ENCODE data around the gene SNX8.

Gene SNX8

DNA sequence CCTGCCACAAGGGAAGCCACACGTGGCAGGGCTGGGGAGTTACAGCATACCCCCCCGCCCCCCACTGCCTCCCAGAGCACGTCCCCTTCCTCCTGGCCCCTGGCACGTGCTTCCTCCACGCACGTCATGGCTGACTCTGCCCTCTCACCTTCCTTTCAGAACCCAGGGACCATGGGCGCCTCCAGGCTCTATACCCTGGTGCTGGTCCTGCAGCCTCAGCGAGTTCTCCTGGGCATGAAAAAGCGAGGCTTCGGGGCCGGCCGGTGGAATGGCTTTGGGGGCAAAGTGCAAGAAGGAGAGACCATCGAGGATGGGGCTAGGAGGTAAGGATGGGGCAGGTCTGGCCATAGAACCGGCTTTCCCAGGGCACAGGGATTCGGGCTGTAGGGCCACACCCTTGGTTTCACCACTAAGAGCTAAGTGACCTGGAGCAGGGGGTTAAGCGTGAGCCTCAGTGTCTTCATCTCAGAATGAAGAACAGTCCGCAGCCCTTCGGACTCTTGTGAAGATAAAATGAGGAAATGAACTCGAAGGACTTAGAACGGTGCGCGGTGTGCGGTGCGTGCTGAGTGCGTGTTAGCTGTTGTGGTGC lies 69.7 kb downstream of the SNX8 start:
- peaks cover 23% of the 10 kb centered on the region for H3K4me1 Mint-ChIP-seq
- DNase-seq (ENCODE audit: low spot score in 2 of 2): no peak

DNA sequence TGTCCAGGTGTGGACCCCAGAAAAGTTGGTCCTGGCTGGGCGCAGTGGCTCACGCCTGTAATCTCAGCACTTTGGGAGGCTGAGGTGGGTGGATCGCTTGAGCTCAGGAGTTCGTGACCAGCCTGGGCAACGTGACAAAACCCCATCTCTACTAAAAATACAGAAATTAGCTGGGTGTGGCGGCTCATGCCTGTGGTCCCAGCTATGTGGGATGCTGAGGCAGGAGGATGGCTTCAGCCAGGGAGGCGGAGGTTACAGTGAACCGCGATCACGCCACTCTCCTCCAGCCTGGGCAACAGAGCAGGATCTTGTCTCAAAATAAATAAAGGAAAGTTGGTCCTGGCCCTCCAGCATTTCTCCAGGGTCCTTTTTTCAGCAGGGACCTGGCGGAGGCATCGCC lies 70.8 kb downstream of the SNX8 start:
- no peak overlapping the region for H3K4me3 Mint-ChIP-seq
- no peaks in the 10 kb centered on the region for H3K27me3 Mint-ChIP-seq
- H3K4me1 Mint-ChIP-seq: peaks cover 18% of the 10 kb centered on the region
- no peak overlapping the region for H3K27ac Mint-ChIP-seq
- no peak for DNase-seq (ENCODE audit: low spot score in 2 of 2)
- peaks cover 3% of the 10 kb centered on the region for H3K36me3 Mint-ChIP-seq
- H3K9me3 Mint-ChIP-seq: no peaks in the 10 kb centered on the region
- ATAC-seq (ENCODE audit: low read depth): no peak

More for the DNA sequence above, 69.7 kb downstream of the SNX8 start:
- no peak overlapping the region for H3K27ac Mint-ChIP-seq
- no peaks in the 10 kb centered on the region for H3K27me3 Mint-ChIP-seq
- H3K9me3 Mint-ChIP-seq: no peaks in the 10 kb centered on the region
- no peak for ATAC-seq (ENCODE audit: low read depth)
- no peak overlapping the region for H3K4me3 Mint-ChIP-seq
- H3K36me3 Mint-ChIP-seq: peaks cover 1% of the 10 kb centered on the region

DNA sequence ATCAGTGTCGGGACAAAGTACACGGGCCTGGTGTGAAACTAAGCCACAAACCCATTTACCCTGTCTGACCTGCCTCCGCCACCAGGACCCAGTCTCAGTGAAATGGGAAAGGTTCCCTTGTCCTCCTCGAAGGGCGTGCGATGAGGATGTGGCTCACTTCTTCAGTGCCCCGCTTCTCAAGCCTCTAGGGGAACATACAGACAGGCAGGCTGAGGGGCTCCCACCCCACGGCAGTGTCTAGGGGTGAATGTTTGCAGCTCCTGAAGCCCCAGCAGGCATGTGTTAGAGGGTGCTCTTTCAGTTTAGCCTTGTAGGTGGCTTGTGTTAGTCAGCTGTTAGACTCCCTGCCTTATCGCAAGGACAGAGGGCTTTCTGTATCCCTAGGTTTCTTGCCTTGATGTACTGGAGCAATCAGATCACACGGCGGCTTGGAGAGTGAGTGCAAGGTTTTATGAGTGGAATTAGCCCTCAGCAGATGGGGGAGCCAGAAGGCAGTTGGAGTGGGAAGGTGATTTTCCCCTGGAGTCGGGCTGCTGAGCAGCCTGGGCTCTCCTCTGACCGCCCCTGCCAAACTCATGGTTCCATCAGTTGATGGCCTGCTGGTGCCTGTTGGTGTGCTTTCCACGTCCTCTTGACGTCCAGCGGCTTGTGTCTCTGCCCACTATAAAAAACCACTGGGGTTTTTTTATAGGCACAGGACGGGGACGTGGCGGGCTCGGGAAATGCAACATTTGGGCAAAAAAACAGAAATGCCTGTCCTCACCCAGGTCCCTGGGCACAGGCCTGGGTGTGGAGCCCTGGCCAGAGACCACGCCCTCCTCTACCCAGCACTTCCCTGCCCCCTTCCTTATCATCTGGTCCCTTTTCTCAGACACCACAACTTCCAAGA lies 71.5 kb downstream of the SNX8 start:
- Mint-ChIP-seq H3K27me3 (no peaks in the 10 kb centered on the region), H3K27ac (peak overlapping the region; percentile 97), H3K9me3 (no peaks in the 10 kb centered on the region), H3K4me1 (peaks cover 18% of the 10 kb centered on the region), H3K36me3 (peaks cover 3% of the 10 kb centered on the region), H3K4me3 (peak overlapping the region; percentile 91)
- DNase-seq (ENCODE audit: low spot score in 2 of 2): peak in 1 of 2 donors; percentile 23
- ATAC-seq (ENCODE audit: low read depth): peak; percentile 60

DNA sequence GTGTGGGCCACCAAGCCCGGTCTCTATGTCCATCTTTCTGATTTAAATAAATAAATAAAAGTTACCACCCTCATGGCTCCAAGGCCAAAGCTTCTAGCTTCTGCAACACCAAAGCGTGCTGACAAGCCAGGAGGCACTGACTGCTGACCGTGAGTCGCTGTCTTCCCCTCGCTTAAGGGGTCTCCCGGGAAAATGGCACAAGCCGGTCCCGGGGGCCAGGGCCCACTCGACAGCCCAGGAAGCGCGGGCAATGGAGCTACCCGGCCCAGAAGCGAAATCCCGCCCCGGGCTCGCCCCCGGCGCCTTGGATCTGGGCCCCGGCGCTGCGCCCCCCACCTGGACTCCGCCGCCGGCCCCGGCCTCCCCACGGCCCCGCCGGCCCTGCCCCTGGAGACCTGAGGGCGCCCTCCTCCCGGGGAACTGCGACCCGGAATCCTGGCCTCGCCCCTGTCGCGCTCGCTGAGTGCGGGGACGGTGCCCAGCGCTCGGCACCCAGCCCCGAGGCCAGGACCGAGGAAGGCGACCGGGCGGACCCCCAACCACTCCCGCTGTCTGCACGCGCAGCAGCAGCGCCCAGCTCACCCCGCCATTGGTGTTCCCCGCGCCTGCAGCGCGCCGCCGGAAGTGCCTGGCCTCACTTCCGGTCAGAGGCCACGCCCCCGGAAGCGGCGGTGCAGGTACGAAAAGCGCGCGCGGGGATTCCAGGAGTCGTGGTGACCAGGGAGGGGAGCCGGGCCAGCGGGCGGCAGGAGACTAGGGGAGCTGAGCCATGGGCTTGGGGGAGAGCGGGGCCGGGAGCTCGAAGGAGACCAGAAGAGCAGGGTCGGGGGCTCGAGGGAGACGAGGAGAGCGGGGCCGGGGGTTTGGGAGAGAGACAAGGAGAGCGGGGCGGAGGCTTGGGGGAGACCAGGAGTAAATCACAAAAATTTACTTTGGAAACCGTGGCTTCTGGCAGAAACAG lies 72.4 kb downstream of the SNX8 start, which contains the start of the genes MRM2 and NUDT1:
Gene MRM2 (minus strand): TSS at position 626 of the 961 bp plus-strand sequence. CDS start 36 bp downstream, at position 590.
Gene NUDT1 (plus strand): TSS at position 647 of the 961 bp plus-strand sequence. CDS start 2,349 bp downstream, outside the sequence.
- peaks cover 4% of the 10 kb centered on the region for H3K36me3 Mint-ChIP-seq
- DNase-seq (ENCODE audit: low spot score in 2 of 2) (peak in 1 of 2 donors; percentile 51), ATAC-seq (ENCODE audit: low read depth) (no peak)
- peaks cover 23% of the 10 kb centered on the region for H3K4me1 Mint-ChIP-seq
- peak within 1 kb of the TSS; percentile 97 for H3K27ac Mint-ChIP-seq
- H3K27me3 Mint-ChIP-seq: no peaks in the 10 kb centered on the region
- H3K9me3 Mint-ChIP-seq: peaks cover 1% of the 10 kb centered on the region
- peak within 1 kb of the TSS; percentile 91 for H3K4me3 Mint-ChIP-seq

DNA sequence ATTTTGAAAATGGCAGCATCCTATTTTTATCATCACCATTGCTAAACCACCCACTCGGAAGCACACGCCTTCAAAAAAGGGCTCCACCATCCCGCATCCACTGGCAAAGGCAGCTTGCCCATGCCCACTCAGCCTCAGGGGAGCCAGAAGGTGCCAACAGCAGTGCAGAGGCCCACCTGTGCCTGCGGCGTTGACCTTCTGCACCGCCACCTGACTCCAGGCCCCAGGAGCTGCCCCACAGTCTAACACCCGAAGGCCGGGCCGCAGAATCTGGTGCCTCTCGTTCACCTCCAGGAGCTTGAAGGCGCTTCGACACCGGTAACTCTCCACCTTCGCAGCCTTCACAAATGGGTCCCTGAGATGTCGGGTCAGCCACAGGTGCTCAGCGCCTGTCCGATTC lies 75.0 kb downstream of the SNX8 start:
- no peak for ATAC-seq (ENCODE audit: low read depth)
- Mint-ChIP-seq H3K4me3 (peak overlapping the region; percentile 27), H3K27me3 (no peaks in the 10 kb centered on the region), H3K9me3 (peaks cover 1% of the 10 kb centered on the region), H3K4me1 (peaks cover 21% of the 10 kb centered on the region), H3K27ac (no peak overlapping the region), H3K36me3 (peaks cover 12% of the 10 kb centered on the region)
- DNase-seq (ENCODE audit: low spot score in 2 of 2): no peak

DNA sequence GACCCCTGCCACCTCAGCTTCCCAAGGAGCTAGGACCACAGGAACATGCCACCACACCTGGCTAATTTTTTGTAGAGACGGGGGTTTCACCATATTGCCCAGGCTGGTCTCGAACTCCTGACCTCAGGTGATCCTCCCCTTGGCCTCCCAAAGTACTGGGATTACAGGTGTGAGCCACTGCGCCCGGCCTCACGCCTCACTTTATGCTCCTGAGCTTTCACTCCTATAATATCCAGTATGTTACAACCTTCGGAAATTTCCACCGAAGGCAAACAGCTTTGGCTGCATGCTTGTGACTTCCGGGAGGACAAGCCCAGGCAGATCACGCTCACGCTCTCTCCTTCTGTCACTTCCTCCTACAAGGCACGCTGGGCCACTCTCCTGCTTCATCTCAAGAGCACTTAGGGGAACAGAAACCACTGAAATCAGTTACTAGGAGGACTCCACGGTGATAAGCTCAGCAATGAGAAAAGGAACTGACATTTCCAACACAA lies 77.1 kb downstream of the SNX8 start:
- Mint-ChIP-seq H3K4me3 (peak overlapping the region; percentile 78), H3K27me3 (no peaks in the 10 kb centered on the region), H3K4me1 (peaks cover 21% of the 10 kb centered on the region)

DNA sequence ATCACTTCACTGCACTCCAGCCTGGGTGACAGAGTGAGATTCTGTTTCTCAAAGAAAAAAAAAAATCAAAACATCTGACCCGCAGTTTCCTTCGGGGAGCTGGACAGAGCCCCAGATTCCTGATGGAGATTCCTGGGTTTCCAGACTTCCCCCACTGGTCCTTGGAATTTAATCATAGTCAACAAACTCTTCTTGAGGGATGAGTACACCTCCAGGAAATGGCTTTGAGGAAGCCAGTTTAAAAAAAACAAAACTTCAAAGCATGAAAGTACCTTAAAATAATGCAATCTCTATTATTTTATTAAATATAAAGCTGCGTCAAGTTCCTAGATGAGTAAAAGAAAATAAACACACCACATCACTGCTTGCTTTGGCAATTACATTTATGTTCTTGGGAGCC lies 80.3 kb downstream of the SNX8 start:
- no peak for ATAC-seq (ENCODE audit: low read depth)

More for the DNA sequence above, 77.1 kb downstream of the SNX8 start:
- ATAC-seq (ENCODE audit: low read depth) (peak; percentile 90), DNase-seq (ENCODE audit: low spot score in 2 of 2) (peak; percentile 57 to 79)
- Mint-ChIP-seq H3K36me3 (peaks cover 12% of the 10 kb centered on the region), H3K27ac (peak overlapping the region; percentile 95), H3K9me3 (peaks cover 1% of the 10 kb centered on the region)

DNA sequence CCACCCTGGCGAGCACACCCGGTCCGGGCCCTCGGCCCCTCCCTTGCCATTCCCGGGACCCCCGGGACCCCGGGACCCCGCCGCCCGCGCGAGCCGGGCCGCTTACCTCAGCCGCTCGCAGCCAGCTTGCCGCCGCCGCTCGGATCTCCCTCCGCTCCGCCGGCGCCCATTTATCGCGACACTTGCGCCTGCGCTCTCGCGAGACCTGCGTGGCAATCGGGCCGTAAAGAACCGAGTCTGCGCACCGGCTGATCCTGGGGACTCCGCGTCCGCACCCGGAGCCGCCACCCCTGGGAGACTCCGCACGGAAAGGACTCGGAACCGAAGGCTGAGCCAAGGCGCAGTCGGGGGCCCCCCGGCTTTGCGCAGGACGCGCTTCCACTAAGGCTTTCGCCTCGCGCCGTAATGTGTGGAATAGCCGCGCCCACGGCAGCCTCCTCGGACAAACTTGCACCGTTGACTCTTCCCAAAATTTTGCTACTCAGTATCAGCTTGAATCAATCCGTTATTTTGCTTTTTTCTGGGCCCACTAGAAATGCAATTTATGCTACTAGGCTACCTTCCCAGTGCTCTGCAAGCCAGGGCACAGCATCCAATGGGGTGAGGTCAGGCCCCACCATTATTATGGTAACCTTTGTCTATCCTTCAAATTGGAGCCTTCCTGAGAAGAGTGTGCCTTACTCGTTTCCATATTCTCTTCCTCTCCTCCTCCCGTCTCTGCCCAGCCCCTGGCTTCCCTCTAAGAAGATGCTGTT lies 81.3 kb downstream of the SNX8 start, which contains the start of gene MAD1L1:
Gene MAD1L1 (minus strand): TSS at position 180 of the 755 bp plus-strand sequence. CDS start 2,812 bp downstream, outside the sequence.
- Mint-ChIP-seq H3K4me1 (peaks cover 17% of the 10 kb centered on the region), H3K27ac (peak within 1 kb of the TSS; percentile 94), H3K4me3 (peak within 1 kb of the TSS; percentile 97), H3K36me3 (peaks cover 18% of the 10 kb centered on the region), H3K9me3 (peaks cover 1% of the 10 kb centered on the region), H3K27me3 (no peaks in the 10 kb centered on the region)
- DNase-seq (ENCODE audit: low spot score in 2 of 2) (peak; percentile 85 to 89), ATAC-seq (ENCODE audit: low read depth) (peak; percentile 68)

More for the DNA sequence above, 80.3 kb downstream of the SNX8 start:
- Mint-ChIP-seq H3K36me3 (peaks cover 17% of the 10 kb centered on the region), H3K4me3 (peak overlapping the region; percentile 32), H3K27me3 (no peaks in the 10 kb centered on the region), H3K27ac (no peak overlapping the region), H3K4me1 (peaks cover 17% of the 10 kb centered on the region), H3K9me3 (peaks cover 1% of the 10 kb centered on the region)
- DNase-seq (ENCODE audit: low spot score in 2 of 2): no peak

DNA sequence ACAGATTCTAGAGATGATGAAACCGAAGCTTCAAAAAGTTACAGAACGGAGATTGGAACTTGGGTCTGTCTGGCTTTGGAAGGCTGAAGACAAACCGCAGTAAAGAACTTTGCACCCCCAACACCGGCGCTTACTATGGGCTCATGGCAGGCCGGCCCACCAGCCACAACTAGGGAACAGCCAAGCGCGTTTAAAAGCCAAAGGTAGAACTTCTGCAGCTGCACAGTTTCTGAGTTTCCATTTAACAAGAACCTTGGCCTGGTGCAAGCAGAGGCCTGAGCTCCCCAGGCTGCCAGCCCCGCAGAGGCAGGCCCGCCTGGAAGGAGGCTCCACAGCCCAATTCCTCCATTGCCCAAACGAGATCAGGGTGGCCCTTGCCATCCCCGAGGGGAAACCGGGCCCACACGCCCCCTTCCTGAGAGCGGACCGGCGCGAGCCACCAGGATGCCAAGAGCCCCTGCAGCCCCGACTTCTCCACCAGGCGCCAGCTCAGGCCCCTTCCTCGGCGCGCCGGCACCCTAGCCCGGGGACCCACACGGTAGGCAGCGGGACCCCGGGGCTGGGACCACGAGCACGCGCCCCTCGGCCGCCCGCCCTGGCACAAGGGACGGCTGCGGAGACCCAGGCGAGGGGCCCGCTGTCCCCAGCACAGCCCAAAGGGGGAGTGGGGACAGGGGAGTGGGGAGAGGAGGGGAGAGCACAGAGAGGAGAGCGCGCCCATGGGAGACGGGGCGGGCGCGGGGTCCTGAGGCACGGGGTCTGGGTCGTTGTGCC lies 82.1 kb downstream of the SNX8 start:
- peaks cover 20% of the 10 kb centered on the region for H3K36me3 Mint-ChIP-seq
- no peaks in the 10 kb centered on the region for H3K27me3 Mint-ChIP-seq
- DNase-seq (ENCODE audit: low spot score in 2 of 2) (peak in 1 of 2 donors; percentile 52), ATAC-seq (ENCODE audit: low read depth) (peak; percentile 19)
- peak overlapping the region; percentile 88 for H3K4me3 Mint-ChIP-seq
- peak overlapping the region; percentile 94 for H3K27ac Mint-ChIP-seq
- H3K9me3 Mint-ChIP-seq: peaks cover under 1% of the 10 kb centered on the region
- peaks cover 13% of the 10 kb centered on the region for H3K4me1 Mint-ChIP-seq

DNA sequence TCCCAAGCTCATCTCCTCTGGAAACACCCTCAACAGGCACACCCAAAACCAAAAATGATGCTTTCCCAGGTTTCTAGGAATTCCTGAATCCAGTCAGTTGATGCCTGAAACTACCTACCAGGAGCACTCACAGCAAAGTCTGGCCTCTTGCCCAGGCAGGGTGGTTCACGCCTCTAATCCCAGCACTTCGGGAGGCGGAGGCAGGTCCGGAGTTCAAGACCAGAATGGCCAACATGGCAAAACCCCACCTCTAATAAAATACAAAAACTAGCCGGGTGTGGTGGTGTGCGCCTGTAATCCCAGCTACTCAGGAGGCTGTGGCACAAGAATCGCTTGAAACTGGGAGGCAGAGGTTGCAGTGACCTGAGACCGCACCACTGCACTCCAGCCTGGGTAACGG lies 83.4 kb downstream of the SNX8 start:
- no peak for DNase-seq (ENCODE audit: low spot score in 2 of 2)
- H3K27ac Mint-ChIP-seq: no peak overlapping the region
- H3K4me3 Mint-ChIP-seq: peak overlapping the region; percentile 32
- H3K36me3 Mint-ChIP-seq: peaks cover 23% of the 10 kb centered on the region
- no peaks in the 10 kb centered on the region for H3K9me3 Mint-ChIP-seq
- peaks cover 9% of the 10 kb centered on the region for H3K4me1 Mint-ChIP-seq
- no peak for ATAC-seq (ENCODE audit: low read depth)
- no peaks in the 10 kb centered on the region for H3K27me3 Mint-ChIP-seq

DNA sequence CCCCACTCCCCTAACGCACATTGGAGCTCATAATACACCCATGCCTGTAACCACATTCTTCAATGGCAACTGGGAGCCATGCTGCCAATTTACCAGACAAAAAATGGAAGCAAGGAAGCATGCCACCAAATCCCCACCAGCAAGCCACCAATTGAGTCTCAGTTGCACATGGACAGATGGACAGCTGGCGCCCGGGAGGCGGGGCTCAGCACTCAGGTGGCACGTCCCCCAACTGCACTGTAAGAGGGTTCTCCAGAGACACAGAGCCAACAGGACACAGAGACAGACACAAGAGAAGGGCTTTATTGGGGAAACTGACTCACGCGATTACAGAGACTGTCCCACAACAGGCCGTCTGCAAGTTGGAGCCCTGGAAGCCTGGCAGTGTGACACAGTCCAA lies 84.0 kb downstream of the SNX8 start:
- DNase-seq (ENCODE audit: low spot score in 2 of 2) (no peak), ATAC-seq (ENCODE audit: low read depth) (no peak)
- H3K36me3 Mint-ChIP-seq: peaks cover 23% of the 10 kb centered on the region
- no peak overlapping the region for H3K27ac Mint-ChIP-seq
- H3K27me3 Mint-ChIP-seq: no peaks in the 10 kb centered on the region
- no peaks in the 10 kb centered on the region for H3K9me3 Mint-ChIP-seq
- H3K4me1 Mint-ChIP-seq: peaks cover 9% of the 10 kb centered on the region
- peak overlapping the region; percentile 21 for H3K4me3 Mint-ChIP-seq

DNA sequence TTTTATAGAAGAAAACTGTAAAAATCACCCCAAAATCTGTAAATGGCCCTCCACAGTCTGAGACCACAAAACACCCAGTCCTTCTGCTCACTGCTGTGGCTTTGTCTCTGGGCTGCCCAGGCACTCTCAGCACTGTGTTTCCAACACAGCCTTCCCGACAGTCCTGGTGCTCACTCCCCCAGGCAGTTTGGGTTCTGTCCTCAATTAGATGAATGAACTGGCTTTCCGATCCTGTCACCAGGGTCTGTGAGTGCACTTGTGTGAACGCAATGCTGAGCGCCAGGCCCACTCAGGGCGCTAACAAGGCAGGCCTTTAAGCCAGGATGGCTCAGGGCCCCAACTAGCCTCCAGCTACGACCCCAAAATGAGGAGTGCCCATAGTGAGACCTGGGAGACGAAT lies 84.8 kb downstream of the SNX8 start:
- Mint-ChIP-seq H3K27ac (peak overlapping the region; percentile 35), H3K36me3 (peaks cover 17% of the 10 kb centered on the region), H3K4me3 (no peak overlapping the region), H3K27me3 (no peaks in the 10 kb centered on the region), H3K9me3 (no peaks in the 10 kb centered on the region), H3K4me1 (peaks cover 9% of the 10 kb centered on the region)
- no peak for DNase-seq (ENCODE audit: low spot score in 2 of 2)
- no peak for ATAC-seq (ENCODE audit: low read depth)
